Esophagus squamous epithelium (tissue), 5 donors: ENCODE data around the gene ENAM. TPM values are rescaled to one million over a fixed set of nuclear protein-coding genes. Genes with fewer than 3 reads are reported as not detected.

ENCODE experiments used
- DNase-seq: peaks from one replicate; lab custom pipeline; 2025; lab: John Stamatoyannopoulos, UW
- H3K27ac ChIP-seq, 4 donors: fragments of 200-600 bp; sonication (generic); one replicate each; pipeline ENCODE4 v1.5.1; 2016 to 2019; ENCODE audit warnings: mild to moderate bottlenecking in 1 of 4
- H3K27me3 ChIP-seq, 4 donors: fragments of 200-600 bp; sonication (generic); 1 replicate in 3 of 4; 2 replicates in 1 of 4; pipeline versions ENCODE4 v1.5.1 to v1.6.0; 2017 to 2021; ENCODE audit warnings: antibody characterized with exemption in 1 of 4
- H3K36me3 ChIP-seq, 3 donors: fragments of 200-600 bp; sonication (generic); one replicate each; pipeline ENCODE4 v1.5.1; 2016 to 2019
- H3K4me1 ChIP-seq, 3 donors: fragments of 200-600 bp; sonication (generic); one replicate each; pipeline ENCODE4 v1.5.1; 2017 to 2019
- H3K4me3 ChIP-seq, 4 donors: fragments of 200-600 bp; sonication (generic); 1 replicate in 3 of 4; 2 replicates in 1 of 4; pipeline ENCODE4 v1.5.1; 2016 to 2019; ENCODE audit warnings: mild to moderate bottlenecking in 2 of 4, moderate library complexity in 1 of 4
- H3K9me3 ChIP-seq, 3 donors: fragments of 200-600 bp; sonication (generic); one replicate each; pipeline ENCODE4 v1.5.1; 2016 to 2019
- POLR2A ChIP-seq, 4 donors: fragments of 450-650 bp; IDR thresholded peaks; one replicate each; pipeline ENCODE4 v1.6.1; 2017; ENCODE audit warnings: antibody characterized with exemption in 4 of 4, mild to moderate bottlenecking in 4 of 4, moderate library complexity in 3 of 4
- WGBS, 2 donors: methylation state at CpG; one replicate each; pipeline ENCODE4 v1.1.5; 2018; 5-methylcytosine and 5-hydroxymethylcytosine counted together
- intact Hi-C: fragments of 100-400 bp; cut with DNase I; formaldehyde crosslinking; loops from one replicate; pipeline ENCODE4 v1.15.0; 2022
- total RNA-seq, 4 donors: library from RNA; depleted of rRNA; stranded (reverse); fragments of >200 nt; gene quantifications; one replicate each; pipeline ENCODE4 v1.1.0, GENCODE V29; 2016
- TF ChIP-seq, protein P1 (sequence below), 6 experiments: fragments of 450-650 bp in 4 of 6; fragments of 200-600 bp in 2 of 6; sonication (generic) in 2 of 6; IDR thresholded peaks; one replicate each; pipeline ENCODE4 v1.5.1; 2016 to 2019; ENCODE audit warnings: antibody characterized with exemption in 6 of 6, mild to moderate bottlenecking in 4 of 6, moderate library complexity in 4 of 6
- donor health status: DM: yes; HTN: yes; CAD: no.

ENAM gene
- total RNA-seq, 4 donors from 2014 or later, result not detected

DNA sequence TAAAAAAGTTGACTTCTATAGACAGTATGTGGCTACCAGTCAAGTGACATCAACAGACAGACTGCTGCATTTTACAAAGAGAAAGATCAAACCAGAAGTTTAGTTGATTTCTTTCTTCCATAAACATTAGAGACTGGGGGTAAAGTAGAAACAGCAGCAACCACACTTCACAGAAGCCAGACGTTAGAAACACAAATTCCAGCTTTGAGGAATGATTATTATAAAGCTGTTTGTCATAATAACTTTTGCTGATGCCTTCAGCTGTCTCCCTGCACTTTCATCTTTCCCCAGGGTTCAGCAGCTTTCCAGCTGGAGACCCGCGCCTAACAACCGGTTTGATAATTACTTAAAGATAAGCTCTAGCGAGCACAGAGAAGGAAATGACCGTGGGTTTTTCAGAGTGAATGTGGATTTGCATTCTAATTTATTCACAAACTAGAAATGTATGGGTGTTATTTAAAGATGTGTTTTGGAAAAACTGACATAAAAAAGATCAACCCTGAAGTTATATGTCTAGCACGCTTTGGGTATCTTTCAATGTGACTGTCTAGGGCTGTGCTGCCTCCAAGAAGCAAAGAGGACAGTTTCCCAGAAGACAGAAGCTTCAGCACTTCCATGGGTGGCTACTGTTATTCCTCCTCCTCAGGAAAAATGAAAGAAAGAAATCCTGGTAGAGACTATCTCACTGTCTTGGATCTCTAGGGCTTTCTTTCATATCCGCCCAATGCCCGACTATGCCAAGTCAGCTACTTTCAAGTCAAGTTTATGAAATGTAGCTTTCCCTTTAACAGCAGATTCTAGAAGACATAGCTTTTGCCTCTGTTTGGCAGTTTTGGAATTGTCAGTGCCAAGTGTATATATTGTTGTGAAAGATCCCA is 15.0 kb upstream of the ENAM start:
- Histone ChIP-seq H3K4me1 (no peaks in the 10 kb centered on the region), H3K27me3 (peaks cover 0 to 2% (median 0%) of the 10 kb centered on the region in 4 donors), H3K4me3 (peak overlapping the region in 2 of 4 donors; percentile 18 to 51), H3K36me3 (no peaks in the 10 kb centered on the region), H3K9me3 (no peaks in the 10 kb centered on the region), H3K27ac (peak overlapping the region in 1 of 4 donors; percentile 49)
- TF ChIP-seq, protein P1, sequence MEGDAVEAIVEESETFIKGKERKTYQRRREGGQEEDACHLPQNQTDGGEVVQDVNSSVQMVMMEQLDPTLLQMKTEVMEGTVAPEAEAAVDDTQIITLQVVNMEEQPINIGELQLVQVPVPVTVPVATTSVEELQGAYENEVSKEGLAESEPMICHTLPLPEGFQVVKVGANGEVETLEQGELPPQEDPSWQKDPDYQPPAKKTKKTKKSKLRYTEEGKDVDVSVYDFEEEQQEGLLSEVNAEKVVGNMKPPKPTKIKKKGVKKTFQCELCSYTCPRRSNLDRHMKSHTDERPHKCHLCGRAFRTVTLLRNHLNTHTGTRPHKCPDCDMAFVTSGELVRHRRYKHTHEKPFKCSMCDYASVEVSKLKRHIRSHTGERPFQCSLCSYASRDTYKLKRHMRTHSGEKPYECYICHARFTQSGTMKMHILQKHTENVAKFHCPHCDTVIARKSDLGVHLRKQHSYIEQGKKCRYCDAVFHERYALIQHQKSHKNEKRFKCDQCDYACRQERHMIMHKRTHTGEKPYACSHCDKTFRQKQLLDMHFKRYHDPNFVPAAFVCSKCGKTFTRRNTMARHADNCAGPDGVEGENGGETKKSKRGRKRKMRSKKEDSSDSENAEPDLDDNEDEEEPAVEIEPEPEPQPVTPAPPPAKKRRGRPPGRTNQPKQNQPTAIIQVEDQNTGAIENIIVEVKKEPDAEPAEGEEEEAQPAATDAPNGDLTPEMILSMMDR (IDR thresholded peaks at IDR 0.05), result no peak
- no peak for TF ChIP-seq POLR2A (IDR thresholded peaks at IDR 0.05)
- WGBS, 2 donors, result 39% methylated on average over 9 of the region's 9 CpGs
- DNase-seq, result no peak
- intact Hi-C loops, result no loop called here

DNA sequence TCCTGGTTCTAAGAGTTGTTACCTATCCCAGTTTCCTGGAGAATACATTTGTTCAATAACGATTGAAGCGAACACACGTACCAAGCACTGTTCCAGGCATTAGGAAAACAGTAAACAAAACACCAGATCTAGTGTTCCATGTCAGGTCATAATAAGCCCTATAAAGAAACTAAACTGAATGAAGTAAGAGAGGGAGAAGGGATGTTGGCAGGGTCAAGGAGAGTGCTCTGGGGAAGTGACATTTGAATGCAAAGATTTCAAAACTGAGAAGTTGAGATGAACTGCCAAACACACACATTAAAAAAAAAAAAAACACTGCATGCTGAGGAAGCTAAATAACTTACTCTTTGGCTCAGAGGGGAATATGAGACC is 14.4 kb upstream of the ENAM start:
- no peaks in the 10 kb centered on the region for H3K36me3 ChIP-seq
- no peak for DNase-seq
- H3K27ac ChIP-seq, result peak overlapping the region in 1 of 4 donors; percentile 49
- intact Hi-C loops, result no loop called here
- no peaks in the 10 kb centered on the region for H3K9me3 ChIP-seq
- no peaks in the 10 kb centered on the region for H3K27me3 ChIP-seq
- no peaks in the 10 kb centered on the region for H3K4me1 ChIP-seq
- H3K4me3 ChIP-seq, result peak overlapping the region in 2 of 4 donors; percentile 18 to 51
- TF ChIP-seq, protein P1 (IDR thresholded peaks at IDR 0.05), result no peak
- TF ChIP-seq POLR2A (IDR thresholded peaks at IDR 0.05), result no peak
- 63 to 80% methylated on average over 3 of the region's 3 CpGs for WGBS, 2 donors

DNA sequence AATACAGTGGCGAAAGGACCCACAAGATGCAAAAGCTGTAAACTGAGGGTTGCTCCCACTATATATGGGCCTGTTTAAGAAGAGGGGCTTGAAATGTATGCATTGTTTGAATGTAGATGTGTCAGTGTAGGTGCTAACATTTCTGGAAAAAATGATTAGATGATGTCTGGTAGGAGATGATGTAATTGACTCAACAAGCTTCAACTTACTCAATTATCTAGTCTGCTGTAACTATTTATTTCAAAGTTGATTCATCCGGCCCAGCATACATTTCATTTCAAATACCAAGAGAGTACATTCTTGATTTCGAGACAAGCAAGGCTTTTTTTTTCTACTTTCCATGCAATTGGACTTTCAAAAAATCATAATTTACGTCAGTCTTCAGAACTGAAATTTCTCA is 9.3 kb upstream of the ENAM start:
- Histone ChIP-seq H3K36me3 (no peaks in the 10 kb centered on the region), H3K9me3 (no peaks in the 10 kb centered on the region), H3K4me3 (no peak overlapping the region), H3K27me3 (no peaks in the 10 kb centered on the region), H3K4me1 (no peaks in the 10 kb centered on the region), H3K27ac (no peak overlapping the region)
- no peak for TF ChIP-seq POLR2A (IDR thresholded peaks at IDR 0.05)
- TF ChIP-seq, protein P1 (IDR thresholded peaks at IDR 0.05), result no peak
- no peak for DNase-seq
- WGBS, 2 donors, result 75 to 91% methylated on average over 4 of the region's 4 CpGs
- intact Hi-C loops, result no loop called here

DNA sequence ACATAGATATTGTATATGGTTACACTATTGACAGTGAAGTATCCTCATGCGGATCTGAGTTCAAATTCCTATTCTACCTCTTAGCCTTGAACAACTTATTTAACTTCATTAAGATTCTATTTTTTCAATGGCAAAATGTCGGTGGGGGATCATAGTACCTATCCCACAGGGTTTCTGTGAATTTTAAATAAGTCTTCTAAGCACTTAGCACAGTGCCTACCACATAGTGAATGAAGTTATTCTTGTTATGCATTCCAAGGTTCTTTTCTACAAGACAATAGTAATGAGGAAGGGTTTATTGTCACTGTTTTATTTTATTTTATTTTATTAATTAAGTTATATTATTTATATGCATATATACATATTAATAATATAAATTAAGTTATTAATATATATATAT is 8.8 kb upstream of the ENAM start:
- 82 to 95% methylated on average over 2 of the region's 2 CpGs for WGBS, 2 donors
- intact Hi-C loops, result no loop called here

DNA sequence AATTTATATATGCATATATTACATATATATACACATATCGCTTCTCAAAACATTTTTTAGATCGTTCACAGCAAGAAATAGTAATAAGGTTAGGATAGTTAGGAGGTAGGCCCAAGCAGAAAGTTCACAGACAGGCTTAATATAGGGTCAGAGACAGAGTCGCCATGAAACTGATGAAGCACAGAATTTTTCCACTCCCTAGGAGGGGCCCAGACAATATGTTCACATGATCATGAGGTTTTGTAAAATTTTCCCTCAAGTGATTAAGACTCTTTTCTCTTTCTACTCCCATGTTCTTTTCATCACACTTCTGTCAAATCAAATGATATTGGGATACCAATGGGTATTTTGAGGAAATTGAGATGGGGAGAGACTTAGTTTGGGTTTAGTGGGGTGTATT is 5.2 kb upstream of the ENAM start:
- TF ChIP-seq, protein P1 (IDR thresholded peaks at IDR 0.05), result no peak
- TF ChIP-seq POLR2A (IDR thresholded peaks at IDR 0.05), result no peak
- Histone ChIP-seq H3K27me3 (no peaks in the 10 kb centered on the region), H3K27ac (no peak overlapping the region), H3K9me3 (no peaks in the 10 kb centered on the region), H3K36me3 (no peaks in the 10 kb centered on the region), H3K4me1 (peaks cover 3 to 14% (median 10%) of the 10 kb centered on the region in 3 donors), H3K4me3 (no peak overlapping the region)
- intact Hi-C loops, result no loop called here
- DNase-seq, result no peak
- 84 to 92% methylated on average over 3 of the region's 3 CpGs for WGBS, 2 donors

More for the DNA sequence above, 8.8 kb upstream of the ENAM start:
- Histone ChIP-seq H3K4me3 (no peak overlapping the region), H3K36me3 (no peaks in the 10 kb centered on the region), H3K4me1 (no peaks in the 10 kb centered on the region), H3K27ac (no peak overlapping the region), H3K27me3 (no peaks in the 10 kb centered on the region), H3K9me3 (no peaks in the 10 kb centered on the region)
- no peak for TF ChIP-seq POLR2A (IDR thresholded peaks at IDR 0.05)
- TF ChIP-seq, protein P1 (IDR thresholded peaks at IDR 0.05), result no peak
- no peak for DNase-seq
